Stomach (tissue), 9 donors: Measurements from ENCODE around the gene MXI1. TPM values are rescaled to one million over a fixed set of nuclear protein-coding genes. Genes with fewer than 3 reads are reported as not detected.

ENCODE experiments used
- DNase-seq, 2 donors: peaks; one replicate each; pipeline versions ENCODE4 v3.0.0 to v3.0.0-alpha.2; 2013 to 2019
- H3K27ac ChIP-seq, 5 donors: fragments of 200-600 bp in 4 of 5; sonication (generic) in 4 of 5; one replicate each; pipeline ENCODE4 v1.5.1; 2013 to 2019; ENCODE audit warnings: mild to moderate bottlenecking in 1 of 5, moderate library complexity in 1 of 5
- H3K27me3 ChIP-seq, 3 donors: fragments of 200-600 bp; sonication (generic); one replicate each; pipeline ENCODE4 v1.5.1; 2017 to 2019; ENCODE audit warnings: mixed run types in 1 of 3
- H3K36me3 ChIP-seq, 4 donors: fragments of 200-600 bp; sonication (generic); 1 replicate in 3 of 4; 2 replicates in 1 of 4; pipeline ENCODE4 v1.5.1; 2016 to 2019
- H3K4me1 ChIP-seq, 4 donors: fragments of 200-600 bp; sonication (generic); one replicate each; pipeline ENCODE4 v1.5.1; 2016 to 2019
- H3K4me3 ChIP-seq, 4 donors: fragments of 200-600 bp; sonication (generic) in 3 of 4; one replicate each; pipeline ENCODE4 v1.5.1; 2016 to 2019; ENCODE audit warnings: mild to moderate bottlenecking in 1 of 4
- H3K9me3 ChIP-seq, 4 donors: fragments of 200-600 bp; sonication (generic); one replicate each; pipeline ENCODE4 v1.5.1; 2016 to 2019
- EP300 ChIP-seq: sonication (generic); formaldehyde crosslinking; IDR thresholded peaks from one replicate; pipeline ENCODE4 v1.6.1; 2017; ENCODE audit warnings: antibody characterized with exemption
- POLR2A ChIP-seq, 4 donors: fragments of 450-650 bp; IDR thresholded peaks; one replicate each; pipeline ENCODE4 v1.6.1; 2016; ENCODE audit warnings: antibody characterized with exemption in 4 of 4, control low read depth in 2 of 4, mild to moderate bottlenecking in 1 of 4, moderate library complexity in 1 of 4
- POLR2AphosphoS5 ChIP-seq, 3 donors: sonication (generic); formaldehyde crosslinking; IDR thresholded peaks; one replicate each; pipeline ENCODE4 v1.6.1; 2016; ENCODE audit warnings: antibody characterized with exemption in 3 of 3
- WGBS, 5 donors: extraction: QIAGEN DNeasy Blood & Tissue Kit in 3 of 5; methylation state at CpG; one replicate each; pipeline versions ENCODE4 v1.1.5 to v1.1.7; 2013 to 2018; 5-methylcytosine and 5-hydroxymethylcytosine counted together
- intact Hi-C: fragments of 100-400 bp; cut with DNase I; formaldehyde crosslinking; loops from one replicate; pipeline ENCODE4 v1.15.1; 2023; ENCODE audit warnings: low total_unique reads
- polyA plus RNA-seq, 3 donors: library from polyadenylated mRNA; stranded (reverse); fragments of 200-250 nt; gene quantifications; one replicate each; pipeline ENCODE4 v1.2.3, GENCODE V29; 2013
- total RNA-seq, 5 donors: library from RNA; depleted of rRNA; stranded (reverse); fragments of >200 nt; gene quantifications; one replicate each; pipeline versions ENCODE4 v1.1.0 to v1.2.3, GENCODE V29; 2014 to 2016
- TF ChIP-seq, protein P1 (sequence below), 7 experiments: fragments of 450-650 bp in 4 of 7; fragments of 200-600 bp in 3 of 7; sonication (generic) in 3 of 7; IDR thresholded peaks; one replicate each; pipeline ENCODE4 v1.5.1; 2016 to 2019; ENCODE audit warnings: antibody characterized with exemption in 7 of 7, control low read depth in 2 of 7, mild to moderate bottlenecking in 1 of 7
- donor health status: healthy with polysubstance abuse.
- donor health status: Bipolar disorder and iron deficiency.
- donor health status: healthy.

MXI1 gene
- total and polyA plus RNA-seq, 8 donors: 3.5 to 163 (median 34.3) TPM

- no peaks in the 10 kb centered on the region for H3K9me3 ChIP-seq
- H3K27ac ChIP-seq: no peak overlapping the region
- no peak overlapping the region for H3K4me3 ChIP-seq
- peaks cover 0 to 13% (median 8%) of the 10 kb centered on the region in 4 donors for H3K4me1 ChIP-seq
- peaks cover 0 to 42% (median 5%) of the 10 kb centered on the region in 3 donors for H3K27me3 ChIP-seq
- 93 to 98% (median 94%) methylated on average over 5 of the region's 5 CpGs for WGBS, 5 donors
- no peak for DNase-seq
- intact Hi-C loops: no loop called here
- no peaks in the 10 kb centered on the region for H3K36me3 ChIP-seq
- no peak for TF ChIP-seq POLR2A (IDR thresholded peaks at IDR 0.05)
These were observed 32.6 kb upstream of the MXI1 start for GRCh38 chr10:110174816-110175215.

- H3K27ac ChIP-seq: no peak overlapping the region
- DNase-seq: peak in 1 of 2 donors; percentile 40
- intact Hi-C loops: no loop called here
- TF ChIP-seq POLR2AphosphoS5 (IDR thresholded peaks at IDR 0.05) (peak in 1 of 3 donors; percentile 15), EP300 (no peak)
- H3K4me1 ChIP-seq: peaks cover 0 to 7% (median 3%) of the 10 kb centered on the region in 4 donors
- no peak overlapping the region for H3K4me3 ChIP-seq
- peaks cover 0 to 36% (median under 1%) of the 10 kb centered on the region in 3 donors for H3K27me3 ChIP-seq
- H3K36me3 ChIP-seq: no peaks in the 10 kb centered on the region
- 21 to 66% (median 55%) methylated on average over 2 of the region's 2 CpGs for WGBS, 5 donors
- H3K9me3 ChIP-seq: no peaks in the 10 kb centered on the region
These were observed 32.0 kb upstream of the MXI1 start for GRCh38 chr10:110175406-110175805.

DNA sequence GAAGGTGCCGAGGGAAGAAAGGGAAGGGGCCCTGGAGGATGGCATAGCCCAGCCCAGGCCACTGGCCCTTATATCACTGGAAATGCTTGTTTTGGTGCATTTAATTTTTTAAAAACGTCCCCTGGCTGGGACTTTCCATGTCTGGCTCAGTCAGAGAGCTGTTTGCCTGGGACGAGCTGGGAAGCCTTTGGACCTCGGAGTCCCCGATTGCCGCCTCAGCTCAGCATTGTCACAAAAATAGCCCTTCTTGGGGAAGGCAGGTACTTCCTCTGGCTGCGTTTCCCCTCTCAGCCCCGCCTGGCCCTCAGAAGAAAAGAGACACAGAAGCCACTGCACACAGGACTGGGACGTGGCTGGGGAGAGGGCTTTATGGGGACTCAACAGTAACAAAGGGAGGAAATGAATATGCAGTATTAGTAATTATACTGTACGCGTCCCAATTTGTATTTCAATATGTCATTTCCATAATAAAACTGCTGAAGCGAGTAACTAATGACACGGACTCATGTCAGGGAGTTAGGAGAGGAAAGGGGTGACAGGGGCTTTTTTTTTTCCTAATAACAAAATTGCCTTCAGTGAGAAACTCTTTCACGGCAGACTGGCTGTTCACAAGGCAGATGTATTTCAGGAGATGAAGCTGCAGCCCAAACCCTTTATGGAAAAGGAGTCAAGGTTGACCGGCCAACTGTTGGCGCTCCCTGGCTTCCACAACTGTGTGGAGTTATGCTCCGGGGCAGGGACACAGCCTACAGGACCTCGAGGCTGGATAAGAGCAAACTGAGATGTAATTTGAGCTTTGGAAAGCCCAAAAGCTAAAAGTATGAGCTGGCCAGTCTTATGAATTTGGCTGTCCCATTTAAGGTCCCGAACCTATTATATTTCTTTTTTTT is 31.0 kb upstream of the MXI1 start:
- Histone ChIP-seq H3K36me3 (no peaks in the 10 kb centered on the region), H3K9me3 (no peaks in the 10 kb centered on the region), H3K4me3 (no peak overlapping the region), H3K27ac (no peak overlapping the region), H3K4me1 (no peaks in the 10 kb centered on the region), H3K27me3 (peaks cover 0 to 28% (median 0%) of the 10 kb centered on the region in 3 donors)
- no peak for DNase-seq
- no peak for TF ChIP-seq POLR2A (IDR thresholded peaks at IDR 0.05)
- TF ChIP-seq EP300: no peak
- no peak for TF ChIP-seq POLR2AphosphoS5 (IDR thresholded peaks at IDR 0.05)
- 61 to 74% (median 68%) methylated on average over 19 of the region's 19 CpGs for WGBS, 5 donors
- intact Hi-C loops: no loop called here

- intact Hi-C loops: no loop called here
- TF ChIP-seq POLR2A (IDR thresholded peaks at IDR 0.05) (no peak), POLR2AphosphoS5 (IDR thresholded peaks at IDR 0.05) (no peak), EP300 (no peak)
- TF ChIP-seq, protein P1, sequence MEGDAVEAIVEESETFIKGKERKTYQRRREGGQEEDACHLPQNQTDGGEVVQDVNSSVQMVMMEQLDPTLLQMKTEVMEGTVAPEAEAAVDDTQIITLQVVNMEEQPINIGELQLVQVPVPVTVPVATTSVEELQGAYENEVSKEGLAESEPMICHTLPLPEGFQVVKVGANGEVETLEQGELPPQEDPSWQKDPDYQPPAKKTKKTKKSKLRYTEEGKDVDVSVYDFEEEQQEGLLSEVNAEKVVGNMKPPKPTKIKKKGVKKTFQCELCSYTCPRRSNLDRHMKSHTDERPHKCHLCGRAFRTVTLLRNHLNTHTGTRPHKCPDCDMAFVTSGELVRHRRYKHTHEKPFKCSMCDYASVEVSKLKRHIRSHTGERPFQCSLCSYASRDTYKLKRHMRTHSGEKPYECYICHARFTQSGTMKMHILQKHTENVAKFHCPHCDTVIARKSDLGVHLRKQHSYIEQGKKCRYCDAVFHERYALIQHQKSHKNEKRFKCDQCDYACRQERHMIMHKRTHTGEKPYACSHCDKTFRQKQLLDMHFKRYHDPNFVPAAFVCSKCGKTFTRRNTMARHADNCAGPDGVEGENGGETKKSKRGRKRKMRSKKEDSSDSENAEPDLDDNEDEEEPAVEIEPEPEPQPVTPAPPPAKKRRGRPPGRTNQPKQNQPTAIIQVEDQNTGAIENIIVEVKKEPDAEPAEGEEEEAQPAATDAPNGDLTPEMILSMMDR (IDR thresholded peaks at IDR 0.05): no peak
- no peak for DNase-seq
- 88 to 94% (median 91%) methylated on average over 7 of the region's 7 CpGs for WGBS, 5 donors
- Histone ChIP-seq H3K27me3 (peaks cover 0 to 12% (median 0%) of the 10 kb centered on the region in 3 donors), H3K4me1 (peaks cover 0 to 4% (median 0%) of the 10 kb centered on the region in 4 donors), H3K4me3 (no peak overlapping the region), H3K27ac (no peak overlapping the region), H3K36me3 (no peaks in the 10 kb centered on the region), H3K9me3 (no peaks in the 10 kb centered on the region)
These were observed 28.2 kb upstream of the MXI1 start for GRCh38 chr10:110179220-110179619.

DNA sequence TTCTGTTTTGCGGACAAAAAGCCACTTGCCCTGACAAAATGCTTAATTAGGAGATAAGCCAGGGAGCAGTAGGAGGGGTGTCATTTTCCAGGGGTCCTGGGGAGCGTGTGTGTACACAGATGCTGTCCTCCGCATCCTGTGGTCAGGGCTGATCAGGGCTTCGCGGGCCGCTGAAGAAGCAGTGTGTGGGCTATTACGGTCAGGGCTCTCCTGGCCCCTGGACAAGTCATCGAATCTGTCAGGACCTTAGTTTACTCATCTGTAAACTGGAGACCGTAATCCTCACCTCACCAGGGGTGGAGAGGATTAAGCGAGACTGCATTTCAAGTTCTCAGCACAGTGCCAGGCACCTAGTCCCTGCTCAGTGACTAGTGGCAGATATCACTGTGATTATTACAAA is 26.0 kb upstream of the MXI1 start:
- Histone ChIP-seq H3K9me3 (no peaks in the 10 kb centered on the region), H3K27ac (no peak overlapping the region), H3K4me3 (no peak overlapping the region), H3K4me1 (peaks cover 0 to 4% (median 0%) of the 10 kb centered on the region in 4 donors), H3K36me3 (no peaks in the 10 kb centered on the region), H3K27me3 (peaks cover 0 to 3% (median 0%) of the 10 kb centered on the region in 3 donors)
- no peak for DNase-seq
- intact Hi-C loops: no loop called here
- TF ChIP-seq, protein P1 (IDR thresholded peaks at IDR 0.05): no peak
- TF ChIP-seq POLR2A (IDR thresholded peaks at IDR 0.05) (no peak), POLR2AphosphoS5 (IDR thresholded peaks at IDR 0.05) (no peak), EP300 (no peak)
- 81 to 87% (median 86%) methylated on average over 10 of the region's 10 CpGs for WGBS, 5 donors
